ENCODE results near the gene SMIM33. TPM values are rescaled to one million over a fixed set of nuclear protein-coding genes. Genes with fewer than 3 reads are reported as not detected.

SMIM33 gene
- polyA plus RNA-seq, 1 donor = 0.05 TPM

Other genes starting within 250 kb of the SMIM33 start
- gene MATR3, start 177.3 kb upstream of the SMIM33 start, polyA plus RNA-seq (ENCODE audit: insufficient read length) = 753 TPM
- 176 TPM for gene PAIP2, start 129.2 kb upstream of the SMIM33 start, polyA plus RNA-seq (ENCODE audit: insufficient read length)
- 15.7 TPM for gene SLC23A1, start 87.7 kb upstream of the SMIM33 start, polyA plus RNA-seq (ENCODE audit: insufficient read length)
- gene MZB1, start 81.1 kb upstream of the SMIM33 start, polyA plus RNA-seq (ENCODE audit: insufficient read length) = 0.96 TPM
- 2.4 TPM for gene PROB1, start 75.9 kb upstream of the SMIM33 start, polyA plus RNA-seq (ENCODE audit: insufficient read length)
- gene SPATA24, start 66.9 kb upstream of the SMIM33 start, polyA plus RNA-seq (ENCODE audit: insufficient read length) = 12.7 TPM
- gene DNAJC18, start 31.5 kb upstream of the SMIM33 start, polyA plus RNA-seq (ENCODE audit: insufficient read length) = 27.7 TPM
- 21.9 TPM for gene ECSCR, start 8.3 kb upstream of the SMIM33 start, polyA plus RNA-seq (ENCODE audit: insufficient read length)
- gene STING1, start 11.8 kb downstream of the SMIM33 start, polyA plus RNA-seq (ENCODE audit: insufficient read length) = 31.6 TPM
- gene UBE2D2, start 90.3 kb downstream of the SMIM33 start, polyA plus RNA-seq (ENCODE audit: insufficient read length) = 185 TPM
- 191 TPM for gene CXXC5, start 177.3 kb downstream of the SMIM33 start, polyA plus RNA-seq (ENCODE audit: insufficient read length)